Gastrocnemius medialis (tissue), 4 donors: ENCODE measurements around the gene CIROP. TPM values are rescaled to one million over a fixed set of nuclear protein-coding genes. Genes with fewer than 3 reads are reported as not detected.

ENCODE experiments used
- ATAC-seq, 2 donors: fragments of 150-250 bp; one replicate each; pipeline ENCODE4 v1.9.1; 2016
- DNase-seq, 2 donors: peaks; one replicate each; pipeline ENCODE4 v3.0.0-alpha.2; 2019
- H3K27ac ChIP-seq, 4 donors: fragments of 200-600 bp; sonication (generic); 1 replicate in 1 of 4; 2 replicates in 3 of 4; pipeline ENCODE4 v1.5.1; 2016 to 2018; ENCODE audit warnings: mild to moderate bottlenecking in 2 of 4, moderate library complexity in 1 of 4
- H3K27me3 ChIP-seq, 3 donors: fragments of 200-600 bp; sonication (generic) in 2 of 3; 1 replicate in 1 of 3; 2 replicates in 2 of 3; pipeline versions ENCODE4 v1.5.1 to v1.6.0; 2016 to 2019; ENCODE audit warnings: mild to moderate bottlenecking in 1 of 3, moderate library complexity in 1 of 3
- H3K36me3 ChIP-seq, 2 donors: fragments of 200-600 bp; sonication (generic) in 1 of 2; one replicate each; pipeline ENCODE4 v1.5.1; 2017 to 2018
- H3K4me1 ChIP-seq, 2 donors: fragments of 200-600 bp; sonication (generic) in 1 of 2; one replicate each; pipeline ENCODE4 v1.5.1; 2016 to 2017; ENCODE audit warnings: mild to moderate bottlenecking in 2 of 2
- H3K4me3 ChIP-seq, 4 donors: fragments of 200-600 bp; sonication (generic) in 3 of 4; 1 replicate in 1 of 4; 2 replicates in 3 of 4; pipeline ENCODE4 v1.5.1; 2016 to 2019; ENCODE audit warnings: mild to moderate bottlenecking in 2 of 4
- H3K9me3 ChIP-seq, 3 donors: fragments of 200-600 bp; sonication (generic) in 2 of 3; 1 replicate in 1 of 3; 2 replicates in 2 of 3; pipeline ENCODE4 v1.5.1; 2016 to 2019
- CTCF ChIP-seq, 5 experiments: fragments of 450-650 bp in 3 of 5; fragments of 200-600 bp in 2 of 5; sonication (generic) in 2 of 5; IDR thresholded peaks in 4 of 5; conservative IDR thresholded peaks in 1 of 5; 1 replicate in 4 of 5; 2 replicates in 1 of 5; pipeline ENCODE4 v1.5.1; 2016 to 2019; ENCODE audit warnings: antibody characterized with exemption in 5 of 5, mild to moderate bottlenecking in 3 of 5, moderate library complexity in 3 of 5
- POLR2A ChIP-seq, 2 donors: fragments of 450-650 bp; IDR thresholded peaks; one replicate each; pipeline ENCODE4 v1.6.1; 2017; ENCODE audit warnings: antibody characterized with exemption in 2 of 2, mild to moderate bottlenecking in 2 of 2, moderate library complexity in 2 of 2
- in situ Hi-C, 4 donors: fragments of 200-750 bp; cut with MboI; loops; one replicate each; pipeline versions ENCODE4 v1.15.0 to v1.8.0; 2017; ENCODE audit warnings: low sequenced_read_pairs in 4 of 4
- intact Hi-C: fragments of 100-400 bp; cut with DNase I; formaldehyde crosslinking; loops from one replicate; pipeline ENCODE4 v1.15.1; 2023; ENCODE audit warnings: low total_unique reads
- total RNA-seq, 4 donors: library from RNA; depleted of rRNA; stranded (reverse); fragments of >200 nt; gene quantifications; one replicate each; pipeline versions ENCODE4 v1.1.0 to v1.2.3, GENCODE V29; 2016

CIROP gene
- total RNA-seq, 4 donors from 2014 or later: not detected

DNA sequence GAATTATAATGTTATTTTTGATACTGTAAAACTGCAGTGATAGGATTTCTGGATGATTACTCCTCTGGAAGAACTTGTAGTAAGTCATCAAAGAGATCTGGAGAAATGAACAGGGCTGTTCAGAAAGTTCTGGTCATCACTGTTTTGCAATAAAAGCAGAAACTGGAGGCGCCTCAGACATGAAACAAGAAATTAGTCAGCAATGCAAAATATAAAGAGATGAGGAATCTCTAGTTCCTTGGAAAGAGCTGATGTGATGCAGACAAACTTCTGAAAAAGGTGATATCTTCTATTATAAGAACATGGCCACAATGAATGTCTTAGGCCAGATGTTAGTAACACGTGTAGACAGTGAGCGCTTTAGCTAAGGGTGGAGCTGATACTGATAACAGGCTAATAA is 19.3 kb downstream of the CIROP start:
- Histone ChIP-seq H3K4me3 (no peak overlapping the region), H3K4me1 (no peaks in the 10 kb centered on the region), H3K36me3 (peaks cover 3 to 92% of the 10 kb centered on the region in 2 donors), H3K27me3 (no peaks in the 10 kb centered on the region), H3K27ac (no peak overlapping the region), H3K9me3 (no peaks in the 10 kb centered on the region)
- no peak for TF ChIP-seq POLR2A (IDR thresholded peaks at IDR 0.05)
- TF ChIP-seq CTCF (IDR thresholded peaks at IDR 0.05 in 4 of 5, conservative IDR thresholded peaks at IDR 0.05 in 1 of 5): no peak
- no peak for DNase-seq
- in situ Hi-C loops (no loop called here), intact Hi-C loops (no loop called here)
- ATAC-seq: no peak

GRCh38 chr14:23080474-23080873 is 24.3 kb downstream of the CIROP start:
- in situ Hi-C loops: no loop called here
- Histone ChIP-seq H3K27me3 (no peaks in the 10 kb centered on the region), H3K4me1 (peaks cover 0 to 23% of the 10 kb centered on the region in 2 donors), H3K9me3 (no peaks in the 10 kb centered on the region), H3K4me3 (no peak overlapping the region), H3K27ac (peak overlapping the region in 2 of 4 donors; percentile 71 to 82), H3K36me3 (peaks cover 9 to 95% of the 10 kb centered on the region in 2 donors)
- DNase-seq (no peak), ATAC-seq (no peak)
- intact Hi-C loops: no loop called here
- TF ChIP-seq POLR2A (IDR thresholded peaks at IDR 0.05): no peak
- no peak for TF ChIP-seq CTCF (IDR thresholded peaks at IDR 0.05 in 4 of 5, conservative IDR thresholded peaks at IDR 0.05 in 1 of 5)

DNA sequence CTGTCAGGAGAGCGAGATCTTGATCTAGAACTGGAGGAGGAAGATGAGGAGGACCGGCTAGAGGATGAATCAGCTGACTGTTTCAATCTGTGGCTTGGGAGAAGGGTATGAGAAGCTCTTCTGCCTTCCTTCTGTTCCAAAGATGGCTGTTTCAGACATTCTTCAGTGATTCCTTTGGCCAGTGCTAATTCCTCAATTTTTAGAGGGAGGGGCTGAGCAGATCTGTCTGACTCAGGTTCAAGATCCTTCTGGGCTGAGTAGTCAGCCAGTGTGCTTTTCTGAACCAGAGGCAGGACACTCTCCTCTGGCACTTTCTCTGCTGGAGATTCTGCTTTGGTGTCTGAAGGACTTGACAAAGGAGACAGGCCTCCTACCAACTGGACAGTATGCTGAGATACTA is 25.1 kb downstream of the CIROP start:
- DNase-seq (no peak), ATAC-seq (no peak)
- Histone ChIP-seq H3K27me3 (no peaks in the 10 kb centered on the region), H3K36me3 (peaks cover 9 to 97% of the 10 kb centered on the region in 2 donors), H3K4me1 (peaks cover 0 to 23% of the 10 kb centered on the region in 2 donors), H3K4me3 (no peak overlapping the region), H3K9me3 (no peaks in the 10 kb centered on the region), H3K27ac (peak overlapping the region; percentile 71 to 87 (median 84))
- intact Hi-C loops: loop anchor here (2.0 to 5.0 kb wide), 2 partner anchors 15 to 218 kb away; partner anchors contain the start of genes ACIN1 and C14orf119
- in situ Hi-C loops: no loop called here
- TF ChIP-seq POLR2A (IDR thresholded peaks at IDR 0.05) (no peak), CTCF (IDR thresholded peaks at IDR 0.05 in 4 of 5, conservative IDR thresholded peaks at IDR 0.05 in 1 of 5) (no peak)

- in situ Hi-C loops (no loop called here), intact Hi-C loops (loop anchor here (2.0 to 5.0 kb wide), 2 partner anchors 16 to 219 kb away; partner anchors contain the start of genes ACIN1 and C14orf119)
- DNase-seq: peak; percentile 89 to 95
- peaks cover 9 to 93% of the 10 kb centered on the region in 2 donors for H3K36me3 ChIP-seq
- no peaks in the 10 kb centered on the region for H3K27me3 ChIP-seq
- peak overlapping the region; percentile 71 to 87 (median 84) for H3K27ac ChIP-seq
- peak in 1 of 2 donors; percentile 47 for TF ChIP-seq POLR2A (IDR thresholded peaks at IDR 0.05)
- TF ChIP-seq CTCF (IDR thresholded peaks at IDR 0.05 in 4 of 5, conservative IDR thresholded peaks at IDR 0.05 in 1 of 5): no peak
- no peaks in the 10 kb centered on the region for H3K9me3 ChIP-seq
- peaks cover 0 to 23% of the 10 kb centered on the region in 2 donors for H3K4me1 ChIP-seq
- peak; percentile 99 for ATAC-seq
- no peak overlapping the region for H3K4me3 ChIP-seq
These were observed 26.1 kb downstream of the CIROP start for GRCh38 chr14:23078692-23079116.

DNA sequence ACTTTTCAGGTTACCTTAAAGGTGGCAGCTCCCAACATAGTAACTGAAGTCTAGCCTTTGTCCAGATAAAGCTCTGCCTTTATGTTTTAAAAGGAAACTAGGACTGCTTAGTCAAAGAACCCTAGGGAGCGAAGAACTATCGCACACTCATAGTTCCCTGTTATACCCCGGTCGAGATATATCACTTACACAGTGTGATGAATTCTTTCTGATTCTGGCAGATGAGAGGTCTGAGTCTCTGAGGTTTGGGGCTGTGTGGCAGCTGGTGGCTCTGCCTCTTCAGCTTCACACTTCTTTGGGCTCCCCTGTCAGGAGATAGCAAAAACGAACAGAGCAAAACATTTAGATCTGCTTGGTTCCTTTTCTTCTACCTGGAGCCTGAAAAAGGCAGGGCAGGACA is 26.8 kb downstream of the CIROP start:
- Histone ChIP-seq H3K27ac (peak overlapping the region; percentile 71 to 87 (median 84)), H3K9me3 (no peaks in the 10 kb centered on the region), H3K27me3 (no peaks in the 10 kb centered on the region), H3K36me3 (peaks cover 6 to 90% of the 10 kb centered on the region in 2 donors), H3K4me3 (no peak overlapping the region), H3K4me1 (peaks cover under 1 to 23% of the 10 kb centered on the region in 2 donors)
- no peak for TF ChIP-seq POLR2A (IDR thresholded peaks at IDR 0.05)
- intact Hi-C loops (loop anchor here (2.0 to 5.0 kb wide), 2 partner anchors 17 to 219 kb away; partner anchors contain the start of genes ACIN1 and C14orf119), in situ Hi-C loops (no loop called here)
- no peak for DNase-seq
- no peak for ATAC-seq
